Cerebellar nuclear complex (tissue), 1 donor: ENCODE data around the gene C11orf91.
"Not testable (repeated sequence)": the region's sequence is repeated elsewhere in the genome, so short reads cannot be mapped to it uniquely, and the experiment has no call there.

ENCODE experiments used
- DNase-seq, 2 experiments: peaks; one replicate each; lab custom pipeline; 2025; lab: John Stamatoyannopoulos, UW

Gene C11orf91

DNA sequence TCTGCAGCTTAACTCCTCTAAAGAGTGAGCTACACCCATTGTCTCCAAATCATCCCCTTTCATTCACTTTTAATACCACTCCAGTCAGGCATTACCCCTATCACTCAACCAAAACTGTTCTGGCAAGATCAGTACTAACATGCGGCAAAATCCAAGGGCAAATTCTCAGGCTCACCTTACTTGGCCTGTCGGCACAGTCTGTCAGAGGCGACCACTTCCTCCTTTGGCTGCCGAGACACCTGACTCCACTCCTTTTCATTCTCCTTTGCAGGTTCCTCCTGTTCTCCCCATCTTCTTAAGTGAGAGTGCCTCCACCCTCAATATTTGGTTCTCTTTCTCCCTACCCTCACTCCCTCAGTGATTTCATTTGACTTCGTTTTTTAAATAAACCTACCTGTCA, 4.2 kb downstream of the C11orf91 start:
- no peak for DNase-seq

DNA sequence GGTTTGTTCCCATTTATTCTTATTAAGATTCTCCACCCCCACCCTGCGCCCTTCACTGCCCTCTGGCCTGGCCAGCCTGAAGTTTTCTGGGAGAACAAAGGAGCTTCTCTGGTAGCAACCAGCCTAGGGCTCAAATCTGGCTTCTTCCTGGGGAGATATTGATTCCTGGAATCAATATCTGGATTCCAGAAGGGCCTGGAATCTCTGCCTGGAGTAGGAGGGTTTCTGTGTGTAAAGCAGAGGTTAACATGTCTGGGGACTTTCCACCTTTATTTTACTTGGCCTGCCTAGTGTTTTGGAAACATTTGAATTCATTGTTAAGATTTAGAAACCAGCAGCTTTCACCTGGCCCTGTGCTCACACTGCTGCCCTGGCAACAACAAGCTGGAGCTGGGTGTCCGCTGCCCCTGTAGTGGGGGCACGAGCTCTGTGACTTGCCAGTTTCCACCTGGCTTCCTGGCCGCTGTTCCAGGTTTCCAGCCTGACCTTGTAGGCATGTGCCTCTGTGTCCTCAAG, 5.5 kb downstream of the C11orf91 start:
- no peak for DNase-seq

DNA sequence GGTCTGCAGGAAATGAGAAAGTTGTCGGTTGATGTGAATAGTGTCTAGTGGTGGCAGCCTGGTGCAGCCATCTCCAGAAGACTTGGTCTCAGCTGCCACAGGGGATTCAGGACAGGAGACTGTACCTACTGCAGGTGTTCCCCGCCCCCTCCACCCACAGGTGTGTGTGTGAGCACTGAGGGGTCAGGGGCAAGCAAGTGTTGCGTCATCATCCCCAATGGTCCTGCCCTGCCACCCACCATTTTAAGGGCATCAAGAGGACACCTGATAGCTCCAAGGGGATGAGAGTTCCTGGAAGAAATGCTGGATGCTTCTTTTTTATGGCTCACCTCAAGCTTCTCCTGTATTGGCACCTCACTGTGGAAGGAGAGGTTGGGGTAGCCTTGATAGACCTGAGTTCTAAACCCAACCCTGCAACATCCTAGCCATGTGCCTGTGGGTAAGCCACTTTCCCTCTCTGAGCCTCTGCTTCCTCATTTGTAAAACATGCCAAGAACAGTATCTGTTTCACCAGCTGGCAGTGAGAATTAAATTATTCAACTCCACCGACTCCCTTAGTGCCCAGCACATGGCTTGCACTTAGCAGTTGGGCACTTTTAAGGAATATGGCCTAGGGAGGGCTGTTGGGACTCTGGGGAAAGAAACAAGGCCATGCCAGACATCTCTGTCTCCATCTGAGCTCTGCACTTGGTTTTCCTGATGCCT, 6.1 kb downstream of the C11orf91 start:
- DNase-seq = no peak

DNA sequence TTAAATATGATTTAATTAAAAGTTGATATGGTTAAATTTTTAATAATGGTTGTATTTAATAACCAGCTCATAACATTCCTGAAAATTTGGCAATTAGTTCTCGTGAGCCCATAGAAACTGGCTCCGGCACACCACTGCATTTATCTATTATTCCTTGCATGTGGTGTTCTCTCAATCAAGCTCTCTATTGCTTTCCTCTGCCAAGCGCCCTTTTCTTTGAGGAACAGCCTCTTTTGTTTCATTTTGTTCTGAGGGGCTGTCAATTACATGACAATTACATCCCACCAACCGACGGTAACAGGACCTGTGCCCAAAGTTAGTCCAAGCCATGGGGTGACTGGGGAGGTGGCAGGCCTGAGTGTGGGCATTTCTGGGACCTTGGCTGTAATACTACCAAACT, 8.1 kb downstream of the C11orf91 start:
- no peak for DNase-seq

DNA sequence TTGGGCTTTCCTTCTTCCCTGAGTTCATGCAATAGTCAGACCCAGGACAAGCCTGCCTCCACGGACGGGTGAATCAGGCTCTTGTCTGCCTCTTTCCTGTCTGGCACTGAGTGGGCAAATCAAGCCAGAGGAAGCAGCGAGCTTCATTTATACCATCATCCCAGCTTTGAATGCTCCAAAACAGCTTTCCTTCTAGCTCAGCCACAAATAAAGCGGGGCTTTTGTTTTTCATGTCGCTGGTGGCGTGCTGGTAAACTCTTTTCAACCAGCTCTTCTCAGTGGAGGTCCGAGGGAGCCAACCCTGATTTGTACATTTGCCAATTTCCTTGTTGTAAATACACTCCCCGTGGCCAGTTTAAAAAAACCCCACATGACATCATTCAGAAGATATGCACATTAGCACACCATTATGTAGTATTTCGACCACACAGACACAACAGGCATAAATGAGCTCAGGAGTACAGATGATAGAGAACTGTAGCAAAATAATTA, 8.6 kb downstream of the C11orf91 start:
- no peak for DNase-seq

DNA sequence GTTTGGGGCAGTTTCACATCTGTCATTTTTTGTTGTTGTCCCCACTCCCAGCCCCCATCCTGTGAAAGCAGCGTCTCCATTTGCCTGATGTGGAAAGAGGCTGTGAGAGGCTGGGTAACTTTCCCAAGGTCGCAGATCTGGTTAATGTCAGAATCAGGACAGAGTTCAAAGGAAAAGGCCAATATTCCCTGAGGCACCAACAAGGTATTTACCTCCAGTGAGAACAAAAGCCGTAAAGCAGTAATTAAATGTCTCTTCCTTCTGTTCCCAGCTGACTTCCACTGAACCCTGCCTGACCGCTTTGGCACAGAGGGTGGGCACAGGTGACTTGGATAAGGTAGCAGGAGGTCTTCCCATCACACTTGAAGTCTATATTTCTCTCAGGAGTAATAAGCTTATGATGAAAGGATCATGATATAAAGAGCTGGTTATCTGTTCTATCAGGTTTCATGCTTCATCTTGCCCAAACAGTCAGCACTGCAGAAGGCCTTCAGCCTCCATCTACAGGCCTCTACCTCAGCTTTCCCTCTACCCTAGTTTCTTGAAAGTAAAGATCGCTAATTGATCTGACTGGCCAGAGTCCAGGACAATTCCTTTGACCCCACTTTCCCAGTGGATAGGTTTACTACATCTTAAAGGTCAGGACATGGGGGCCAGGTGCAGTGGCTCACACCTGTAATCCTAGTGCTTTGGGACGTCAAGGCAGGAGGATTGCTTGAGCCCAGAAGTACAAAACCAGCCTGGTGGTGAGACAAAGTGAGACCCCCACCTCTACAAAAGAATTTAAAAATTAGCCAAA, 9.4 kb downstream of the C11orf91 start:
- no peak for DNase-seq

DNA sequence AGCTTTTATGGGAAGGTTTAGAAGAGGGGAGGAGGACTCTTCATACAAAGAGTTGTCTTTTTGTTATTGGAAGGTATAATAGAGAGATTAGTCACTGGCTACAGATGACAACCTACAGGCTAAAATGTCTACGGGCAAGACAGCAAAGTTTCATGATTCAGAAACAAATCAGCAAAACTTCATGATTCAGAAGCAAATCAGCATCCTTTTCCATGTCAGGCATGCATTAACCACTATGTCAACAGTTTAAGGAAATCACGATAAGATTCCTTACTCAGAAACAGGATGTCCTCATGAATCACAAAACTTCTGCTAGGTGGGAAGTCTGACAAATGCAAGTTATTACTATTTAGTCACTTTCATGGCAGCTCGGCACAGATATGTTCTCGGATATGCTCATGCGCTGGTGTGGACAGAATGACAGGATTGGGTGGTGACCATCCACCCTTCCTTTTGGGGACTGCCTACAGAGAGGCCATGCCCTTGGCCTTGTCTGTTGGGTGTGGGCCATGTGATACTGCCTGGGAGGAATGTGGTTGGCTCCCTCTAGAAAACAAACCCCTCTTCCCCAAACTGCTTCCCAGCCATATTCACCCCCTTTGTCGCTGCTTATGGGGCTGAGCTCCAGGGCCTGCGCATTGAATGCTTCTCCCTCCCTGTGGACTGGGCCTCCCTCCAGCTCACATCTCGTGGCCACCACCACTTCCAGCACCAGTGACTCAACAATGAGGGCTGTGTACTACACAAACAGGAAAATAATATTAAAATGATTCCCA, 10.1 kb downstream of the C11orf91 start:
- DNase-seq = no peak

DNA sequence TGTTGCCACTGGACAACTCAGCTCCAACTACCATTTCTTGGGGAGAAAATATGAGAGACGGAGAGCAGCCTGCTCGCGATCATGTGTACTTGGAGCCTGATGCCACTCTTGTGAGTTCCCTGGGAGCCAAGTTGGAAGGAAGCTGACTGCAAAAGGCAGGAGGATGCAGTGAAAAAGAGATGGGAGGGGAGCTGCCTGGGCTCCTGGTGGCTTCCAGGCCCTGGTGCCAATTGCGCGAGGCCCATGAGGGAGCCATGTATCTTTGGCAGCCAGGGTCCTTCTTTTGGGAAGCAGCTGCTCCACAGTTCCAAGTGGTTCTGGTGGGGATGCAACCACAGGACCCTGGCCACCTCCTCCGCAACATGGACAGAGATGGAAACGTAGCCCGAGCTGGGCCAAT, 11.1 kb downstream of the C11orf91 start:
- no peak for DNase-seq

DNA sequence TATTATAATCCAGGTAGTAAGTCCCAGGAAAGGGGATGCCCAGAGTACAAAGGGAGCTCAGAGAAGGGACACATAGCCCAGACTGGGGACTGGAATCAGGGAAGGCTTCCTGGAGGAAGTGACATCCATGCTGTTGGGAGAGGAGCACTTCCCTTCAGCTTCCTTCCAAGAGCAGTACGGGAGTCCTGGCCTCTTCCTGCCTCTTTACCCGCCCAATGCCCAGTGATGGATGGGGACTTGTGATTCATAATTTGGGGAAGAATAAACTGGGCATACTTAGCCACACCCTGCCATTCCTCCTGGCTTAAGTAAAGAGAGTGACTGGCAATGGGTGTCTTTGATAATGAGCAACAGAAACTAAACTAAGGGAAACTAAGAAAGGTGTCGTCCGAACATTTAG, 11.5 kb downstream of the C11orf91 start:
- no peak for DNase-seq

DNA sequence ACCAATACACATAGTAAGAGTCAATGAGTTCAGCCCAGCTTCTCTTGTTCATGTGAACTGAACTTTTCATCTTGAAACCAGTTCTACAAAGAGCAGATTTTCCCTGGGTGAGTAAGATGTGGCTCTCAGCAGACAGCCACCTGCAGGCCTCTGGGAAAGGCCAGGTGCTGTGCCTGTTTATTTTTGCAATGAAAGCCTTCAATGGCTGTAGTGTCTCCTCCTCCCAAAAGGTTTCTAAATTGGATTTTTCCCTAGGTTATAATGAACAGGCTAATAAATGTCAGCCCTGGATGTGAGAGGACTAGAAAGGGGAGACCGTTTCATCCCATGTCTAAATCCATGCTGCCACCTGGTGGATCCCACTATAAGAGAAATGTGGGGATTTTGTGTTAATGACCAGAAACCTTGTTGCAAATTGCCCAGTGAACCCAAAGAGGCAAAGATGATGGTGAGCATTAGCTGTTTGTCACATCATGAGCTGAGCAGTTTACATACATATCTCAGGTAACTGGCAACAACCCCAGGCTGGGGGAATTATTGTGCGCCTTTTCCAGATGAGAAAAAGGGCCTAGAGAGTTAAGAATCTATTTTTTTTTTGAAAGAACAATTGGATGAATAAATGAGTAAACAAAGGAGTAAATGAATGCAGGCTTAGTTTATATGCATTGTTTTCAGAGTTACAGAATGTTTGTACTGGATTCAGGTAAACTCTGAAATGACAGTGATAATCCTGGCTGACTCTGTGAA, 12.7 kb downstream of the C11orf91 start:
- DNase-seq = peak; percentile 15 to 24

DNA sequence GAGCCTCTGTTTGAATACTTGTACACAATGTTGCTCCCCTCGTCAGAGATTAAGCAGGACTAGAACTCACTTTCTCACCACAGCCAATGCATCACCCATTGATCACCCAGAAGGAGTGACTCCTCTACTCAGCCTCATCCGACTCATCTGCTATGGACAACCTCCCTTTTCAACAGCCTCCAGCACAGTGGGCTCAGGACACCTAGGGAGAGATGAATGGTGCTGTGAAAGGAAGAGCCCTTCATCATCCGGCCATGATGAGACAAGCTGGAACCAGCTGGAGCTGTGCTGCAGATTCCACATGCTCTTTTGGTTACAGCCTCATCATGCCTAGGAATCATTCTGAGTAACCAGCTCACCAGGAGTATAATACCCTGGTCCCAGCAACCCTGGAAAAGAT, 15.5 kb downstream of the C11orf91 start:
- DNase-seq = no peak

DNA sequence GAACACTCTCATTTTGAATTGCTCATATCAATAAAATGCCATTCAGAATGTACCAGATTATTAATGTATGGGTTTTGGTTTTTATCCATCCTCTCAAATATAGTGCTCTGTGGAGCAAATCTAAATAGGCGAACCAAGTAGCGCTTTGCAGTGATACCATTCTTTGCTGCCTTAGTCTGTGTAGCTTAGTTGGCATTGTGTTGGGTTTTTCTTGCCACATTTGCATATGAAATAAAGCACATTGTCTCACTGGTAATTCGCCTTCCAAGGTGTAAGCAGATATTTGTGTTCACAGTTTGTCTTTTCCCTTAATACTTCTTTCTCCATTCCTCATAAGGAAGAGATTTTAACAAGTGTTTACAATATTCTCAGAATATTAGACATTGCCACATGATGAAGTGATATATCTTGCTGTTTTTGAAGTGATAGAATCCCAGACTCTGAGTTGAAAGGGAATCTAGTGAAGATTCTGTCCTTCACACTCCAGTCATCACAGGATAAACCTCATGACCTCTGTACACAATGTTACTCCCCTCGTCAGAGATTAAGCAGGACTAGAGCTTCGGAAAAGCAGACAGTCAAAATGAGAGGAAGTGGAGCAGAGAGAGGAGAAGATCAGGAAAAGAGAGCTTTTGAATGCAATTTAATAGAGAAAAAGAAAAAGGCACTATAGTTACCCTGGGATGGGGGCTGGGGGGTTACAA, 16.5 kb downstream of the C11orf91 start:
- DNase-seq = no peak

DNA sequence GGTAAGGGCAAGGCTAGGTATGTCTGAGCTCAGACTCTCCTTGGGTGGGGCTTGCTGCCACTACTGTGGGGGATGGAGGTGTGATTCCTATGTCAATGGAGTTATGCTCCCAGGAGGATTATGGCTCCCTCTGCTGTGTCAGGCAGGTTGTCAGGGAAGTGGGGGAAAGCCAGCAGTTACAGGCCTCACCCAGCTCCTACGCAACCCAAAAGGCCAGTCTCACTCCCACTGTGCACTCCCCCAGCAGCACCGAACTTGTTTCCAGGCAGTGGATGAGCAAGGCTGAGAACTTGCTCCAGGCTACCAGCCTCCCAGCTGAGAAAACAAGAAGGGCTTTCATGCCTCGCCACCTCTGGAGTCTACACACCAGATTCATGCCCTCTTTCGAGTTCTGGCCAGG, 18.2 kb downstream of the C11orf91 start:
- no peak for DNase-seq

DNA sequence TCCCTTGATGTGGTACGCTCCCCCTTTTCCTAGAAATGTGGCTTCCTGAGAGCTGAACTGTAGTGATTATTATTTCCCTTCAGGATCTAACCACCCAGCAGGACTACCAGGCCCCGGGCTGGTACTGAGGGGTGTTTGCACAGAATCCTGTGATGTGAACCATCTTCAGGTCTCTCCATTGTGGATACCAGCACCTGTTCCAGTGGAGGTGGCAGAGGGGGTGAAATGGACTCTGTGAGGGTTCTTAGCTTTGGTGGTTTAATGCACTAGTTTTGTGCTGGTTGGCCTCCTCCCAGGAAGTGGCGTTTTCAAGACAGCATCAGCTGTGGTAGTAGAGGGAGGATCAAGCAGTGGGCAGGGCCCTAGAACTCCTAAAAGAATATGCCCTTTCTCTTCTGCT, 18.6 kb downstream of the C11orf91 start:
- no peak for DNase-seq

DNA sequence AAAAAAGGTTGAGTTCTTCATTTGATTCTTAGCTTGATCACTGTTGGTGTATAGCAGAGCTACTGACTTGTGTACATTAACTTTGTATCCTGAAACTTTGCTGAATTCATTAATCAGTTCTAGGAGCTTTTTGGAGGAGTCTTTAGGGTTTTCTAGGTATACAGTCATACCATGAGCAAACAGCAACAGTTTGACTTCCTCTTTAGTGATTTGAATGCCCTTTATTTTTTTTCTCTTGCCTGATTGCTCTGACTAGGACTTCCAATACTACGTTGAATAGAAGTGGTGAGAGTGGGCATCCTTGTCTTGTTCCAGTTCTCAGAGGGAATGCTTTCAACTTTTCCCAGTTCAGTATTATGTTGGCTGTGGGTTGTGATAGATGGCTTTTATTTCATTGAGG, 22.0 kb downstream of the C11orf91 start:
- DNase-seq = not testable (repeated sequence)

DNA sequence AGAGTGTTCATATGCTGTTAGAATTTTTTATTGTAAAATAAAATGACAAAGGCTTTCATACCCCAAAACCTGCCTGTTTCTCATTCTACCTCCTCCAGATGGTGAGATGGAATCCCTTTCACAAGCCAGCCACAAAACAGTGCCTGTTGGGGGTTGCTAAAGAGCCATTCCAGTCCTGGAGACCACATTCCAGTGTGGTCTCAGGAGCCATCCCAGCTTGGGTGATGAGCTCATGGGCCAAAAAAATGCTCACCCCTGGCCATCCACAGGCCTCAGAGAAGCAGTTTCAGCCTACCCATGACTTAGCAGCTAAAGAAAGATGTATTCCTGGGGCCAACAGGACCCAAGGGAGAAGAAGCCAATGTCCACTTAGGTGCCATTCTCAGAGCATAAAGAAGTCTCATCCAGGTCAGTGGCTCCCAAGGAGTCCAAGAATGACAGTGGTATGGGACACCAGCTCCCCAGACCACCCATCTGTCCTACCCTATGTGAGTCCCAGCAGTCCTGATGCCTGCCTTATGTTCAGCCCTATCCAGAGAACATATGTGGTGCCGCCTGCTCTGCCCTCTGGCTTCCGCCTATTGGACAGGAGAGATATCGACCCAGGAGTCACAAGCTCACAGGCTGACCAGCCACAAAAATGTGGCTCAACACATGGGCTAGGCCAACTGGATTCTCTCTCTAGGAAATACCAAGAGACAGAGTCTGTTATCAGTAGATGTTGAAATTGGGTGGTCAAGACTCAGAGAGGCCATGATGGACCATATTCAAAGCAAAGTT, 26.4 kb downstream of the C11orf91 start:
- no peak for DNase-seq

DNA sequence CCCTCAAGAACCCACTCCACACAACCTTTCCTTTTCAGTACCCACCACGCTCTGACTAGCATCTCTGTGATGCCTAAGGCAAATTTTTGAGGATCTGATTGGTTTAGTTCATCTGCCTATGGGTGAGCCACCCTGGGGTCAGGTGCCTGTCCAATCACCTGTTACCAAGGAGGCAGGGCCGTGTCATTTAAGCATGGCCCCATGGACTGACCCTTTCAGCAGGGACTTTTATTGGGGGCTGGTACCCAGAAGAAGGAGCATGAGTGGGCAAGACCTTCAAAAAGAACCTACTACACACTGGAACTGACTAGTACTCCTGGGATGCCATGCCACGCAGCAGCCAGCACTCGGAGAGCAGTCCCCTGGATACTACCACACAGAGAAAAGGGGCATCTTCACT, 28.4 kb downstream of the C11orf91 start:
- DNase-seq = no peak

DNA sequence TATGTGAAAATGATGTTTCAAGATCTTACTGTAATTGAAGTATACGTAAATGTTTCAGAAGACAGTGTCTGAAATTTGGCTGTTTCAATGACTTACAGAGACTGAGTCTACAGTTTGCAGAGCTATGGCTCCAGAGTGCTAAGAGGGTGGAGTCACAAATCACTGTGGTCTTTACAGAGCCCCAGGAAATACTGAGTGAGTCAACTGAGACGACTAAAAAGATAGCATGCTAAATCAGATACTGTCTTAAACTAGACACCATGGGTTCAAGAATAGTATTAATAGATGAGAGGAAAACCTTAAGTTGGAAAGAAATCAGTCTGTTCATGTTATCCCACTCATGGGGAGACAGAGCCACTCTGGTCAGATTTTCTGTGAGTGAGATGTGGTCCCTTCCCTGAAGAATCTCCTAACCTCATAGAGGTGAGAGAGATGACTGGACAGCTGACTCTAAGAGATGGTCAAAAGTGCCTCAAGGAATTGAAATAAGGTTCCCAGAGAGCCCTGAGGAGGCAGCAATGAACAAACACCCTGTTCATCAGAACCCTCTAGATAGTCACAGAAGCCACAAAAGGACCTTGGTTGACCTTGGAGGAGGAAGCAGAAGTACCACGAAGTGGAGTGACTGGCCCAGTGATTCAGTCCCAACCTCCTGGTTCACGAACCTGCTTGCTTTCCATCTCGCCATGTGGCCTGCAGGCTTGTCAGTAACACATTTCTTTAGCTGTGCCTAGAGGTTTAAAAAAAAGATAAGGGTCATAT, 30.2 kb downstream of the C11orf91 start:
- no peak for DNase-seq

DNA sequence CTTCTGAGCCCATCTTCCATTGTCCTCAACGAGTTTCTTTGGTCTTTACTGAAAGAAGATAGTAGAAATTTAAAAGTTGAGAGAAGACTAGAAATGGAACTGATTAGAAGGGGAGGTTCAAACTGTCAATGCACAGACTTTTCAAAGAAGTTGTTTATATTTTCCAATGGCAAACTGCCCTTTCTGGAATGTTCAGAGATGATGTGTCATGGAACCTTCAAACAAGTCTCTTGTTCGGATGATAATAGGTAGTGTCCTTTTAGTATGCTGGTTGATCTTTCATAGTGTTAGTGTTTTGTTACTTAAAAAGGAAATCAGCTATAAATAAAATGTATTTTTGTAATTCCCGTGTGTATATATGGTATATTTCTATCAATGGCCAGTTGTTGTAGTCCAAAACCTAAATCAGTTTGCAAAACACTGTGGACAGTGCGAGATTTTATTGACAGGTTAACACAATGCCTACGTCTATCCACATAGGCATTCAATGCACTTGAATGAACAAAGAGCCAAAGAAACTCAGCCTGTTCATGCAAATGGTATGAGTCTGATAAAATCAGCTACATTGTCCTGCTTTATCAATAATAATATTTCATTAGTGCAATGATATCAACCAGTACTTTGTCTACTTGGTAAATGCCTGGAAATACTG, 30.9 kb downstream of the C11orf91 start:
- no peak for DNase-seq
